HG03354 (cell line): ENCODE results near the gene USP27X.

Source experiments
- ATAC-seq: cut with Tn5 transposase; IDR thresholded peaks from one replicate; pipeline ENCODE4 v1.9.1; 2021; ENCODE audit warnings: mild to moderate bottlenecking; ENCODE audit not compliant: unreplicated experiment, poor library complexity, severe bottlenecking

Gene USP27X

GRCh38 chrX:49878834-49879655 lies at the start of gene USP27X:
USP27X (plus strand) TSS chrX:49879484; CDS start chrX:49880308, 824 bp downstream.
- peak; percentile 88 for ATAC-seq

DNA sequence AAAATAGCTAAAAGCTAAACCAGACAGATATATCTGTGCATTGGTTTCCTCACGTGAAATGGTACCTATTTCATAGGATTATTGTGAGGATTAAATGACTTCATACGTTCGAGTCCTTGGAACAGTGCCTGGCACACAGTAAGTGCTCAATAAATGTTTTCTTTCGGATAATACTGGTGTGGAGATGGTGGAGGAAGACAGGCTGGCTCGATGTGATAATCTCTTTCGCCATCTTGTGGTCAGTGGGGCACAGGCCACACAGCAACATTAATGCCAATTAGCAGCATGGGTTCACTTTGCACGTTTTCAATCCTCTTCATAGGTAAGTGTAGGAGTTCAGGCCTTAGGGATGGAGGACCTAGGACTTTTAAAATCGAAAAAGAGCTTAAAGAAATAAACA lies 40.9 kb upstream of the USP27X start:
- peak; percentile 60 for ATAC-seq

- ATAC-seq = peak; percentile 74
Measured at GRCh38 chrX:49840679-49841078, 38.6 kb upstream of the USP27X start.

DNA sequence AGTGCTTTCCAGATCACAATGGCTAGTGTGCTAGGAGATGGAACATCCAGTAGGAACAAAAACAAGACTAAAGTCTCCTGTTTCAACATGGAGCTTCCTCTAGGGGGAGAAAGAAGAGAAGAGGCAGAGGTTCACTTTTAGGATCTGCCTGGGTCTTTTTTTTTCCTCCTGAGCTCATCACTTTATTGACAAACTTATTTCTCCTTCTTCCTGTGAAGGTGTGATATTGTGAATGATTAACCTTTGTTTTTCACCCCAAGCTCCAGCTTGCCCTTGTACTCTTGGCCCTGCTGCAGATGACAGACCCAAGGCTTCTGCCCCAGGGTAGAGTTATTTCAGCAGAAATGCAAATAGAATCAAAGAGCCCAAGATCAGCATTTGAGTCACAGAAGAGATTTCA lies 36.7 kb upstream of the USP27X start:
- ATAC-seq = no peak

DNA sequence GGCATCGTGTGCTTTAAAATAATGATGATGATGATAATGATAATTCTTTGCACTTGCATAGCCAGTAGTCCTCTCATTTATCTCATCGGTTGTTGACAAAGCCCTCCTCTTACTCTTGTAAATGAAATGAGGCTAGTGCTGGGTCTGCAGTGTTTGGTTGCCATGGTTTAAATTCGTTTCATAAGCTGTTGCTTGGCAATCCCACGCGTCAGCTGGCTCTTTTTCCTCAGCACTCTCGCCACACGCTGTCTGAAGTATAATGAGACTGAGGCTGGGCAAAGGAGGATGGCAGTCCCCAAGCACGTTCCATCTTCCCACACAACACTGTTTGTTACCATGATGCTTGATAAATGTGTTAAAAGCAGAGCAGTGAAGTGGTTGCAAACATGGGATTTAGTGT lies 34.7 kb upstream of the USP27X start:
- no peak for ATAC-seq

DNA sequence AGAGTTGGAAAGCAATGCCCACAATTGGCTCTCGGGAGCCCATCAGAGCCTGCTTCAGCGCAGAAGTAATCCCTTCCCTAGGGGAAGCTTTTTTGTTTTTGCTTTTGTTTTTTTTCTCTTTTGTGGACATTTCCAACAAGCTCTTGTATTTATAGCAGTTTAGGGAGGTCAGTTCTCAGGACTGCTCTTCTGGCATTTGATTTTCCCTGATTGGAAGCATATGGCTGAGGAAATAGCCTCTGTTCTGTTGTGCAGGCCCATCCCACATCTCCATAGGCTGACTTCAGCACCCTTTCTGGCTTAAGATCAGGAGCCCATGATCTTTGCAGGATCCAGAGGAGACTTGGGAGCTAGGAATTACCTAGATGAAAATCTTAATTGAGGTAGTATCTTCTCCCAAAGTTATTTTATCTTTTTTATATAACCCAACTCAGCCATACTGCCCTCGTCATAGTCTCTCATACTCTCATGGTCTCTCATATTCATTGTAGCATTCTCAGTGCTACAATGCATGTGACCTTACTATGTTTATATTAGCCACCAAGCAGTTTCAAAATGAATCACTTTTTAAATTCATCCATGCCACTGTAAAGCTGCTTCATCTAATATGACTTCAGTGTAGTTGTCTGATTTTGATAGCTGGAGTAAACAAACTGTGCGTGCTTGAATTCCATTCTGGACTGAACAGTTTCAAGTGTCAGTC lies 33.4 kb upstream of the USP27X start:
- ATAC-seq = no peak

DNA sequence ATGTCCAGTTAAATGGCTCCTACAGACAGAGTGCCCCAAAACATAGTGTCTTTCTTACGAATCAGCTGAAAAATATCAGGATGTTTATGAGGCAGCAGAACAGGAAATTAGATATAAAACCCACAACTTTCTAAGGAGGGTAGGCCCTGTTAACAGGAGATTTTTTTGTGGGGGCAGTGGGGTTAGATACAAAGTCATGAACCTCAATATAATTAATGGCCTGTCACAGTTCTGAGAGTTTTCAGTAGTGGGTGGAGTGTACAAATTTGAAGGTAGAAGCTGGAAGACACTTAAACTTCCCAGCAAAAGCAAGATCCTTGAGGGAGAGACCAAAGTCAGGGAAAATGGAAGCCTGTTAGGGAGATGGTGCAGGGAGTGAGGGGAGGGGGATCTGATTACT lies 32.8 kb upstream of the USP27X start:
- ATAC-seq = no peak

DNA sequence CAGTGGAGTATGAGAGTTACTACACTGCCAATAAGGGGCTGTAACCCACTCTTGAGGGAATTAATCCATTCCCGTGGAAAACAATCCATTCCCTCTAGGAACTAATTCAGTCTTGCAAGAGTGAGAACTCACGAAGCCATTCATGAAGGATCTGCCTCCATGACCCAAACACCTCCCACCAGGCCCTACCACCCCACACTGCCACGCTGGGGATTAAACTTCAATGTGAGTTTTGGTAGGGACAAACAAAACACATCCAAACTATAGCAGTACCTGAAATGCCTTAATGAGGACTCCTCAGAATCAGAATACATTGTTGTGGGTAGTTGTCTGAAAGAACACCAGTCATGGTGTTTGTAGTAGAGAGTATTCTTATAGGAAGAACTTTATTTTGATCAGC lies 31.0 kb upstream of the USP27X start:
- ATAC-seq = no peak

- no peak for ATAC-seq
Measured at GRCh38 chrX:49850028-49850427, 29.3 kb upstream of the USP27X start.

DNA sequence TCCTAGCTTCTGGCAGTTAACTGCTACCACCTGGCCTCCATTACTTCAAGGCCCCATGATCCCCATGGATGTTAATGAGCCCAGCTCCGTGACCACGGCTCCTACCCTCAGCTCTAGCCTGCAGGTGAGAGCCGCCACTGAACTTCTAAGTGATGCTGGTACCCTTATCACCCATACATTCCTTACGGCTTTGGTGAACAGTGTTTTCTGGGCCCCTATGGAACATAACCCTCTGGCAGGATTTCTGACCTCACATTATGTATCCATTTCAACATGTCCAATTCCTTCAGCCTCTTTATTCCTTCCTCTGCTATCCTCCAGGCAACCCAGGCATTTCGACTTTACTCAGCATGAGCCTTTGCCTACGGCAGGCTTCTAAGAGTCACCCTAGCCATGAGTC lies 25.6 kb upstream of the USP27X start:
- no peak for ATAC-seq

- no peak for ATAC-seq
Measured at GRCh38 chrX:49856819-49857218, 22.5 kb upstream of the USP27X start.

DNA sequence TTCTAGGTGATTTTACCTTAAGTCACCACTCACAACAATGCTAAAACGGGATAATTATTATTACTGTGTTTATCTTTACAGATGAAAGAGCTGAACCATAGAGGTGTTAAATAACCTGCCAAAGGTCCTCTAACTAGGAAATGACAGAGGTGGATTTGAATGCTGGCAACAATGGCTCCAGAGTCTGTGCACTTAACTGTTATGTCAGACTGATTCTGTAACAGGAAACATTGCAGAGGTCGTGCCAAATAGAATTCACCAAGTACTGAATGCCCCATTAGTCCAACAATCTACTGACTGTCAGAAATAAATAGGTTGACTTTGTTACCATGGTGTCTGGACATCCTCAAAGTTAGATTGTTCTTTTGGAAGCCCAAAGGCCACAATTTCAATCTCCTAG lies 20.9 kb upstream of the USP27X start:
- no peak for ATAC-seq

GRCh38 chrX:49859491-49859890 lies 19.8 kb upstream of the USP27X start:
- ATAC-seq = no peak

- no peak for ATAC-seq
Measured at GRCh38 chrX:49860867-49861535, 18.3 kb upstream of the USP27X start.

- ATAC-seq = no peak
Measured at GRCh38 chrX:49862093-49862492, 17.2 kb upstream of the USP27X start.

DNA sequence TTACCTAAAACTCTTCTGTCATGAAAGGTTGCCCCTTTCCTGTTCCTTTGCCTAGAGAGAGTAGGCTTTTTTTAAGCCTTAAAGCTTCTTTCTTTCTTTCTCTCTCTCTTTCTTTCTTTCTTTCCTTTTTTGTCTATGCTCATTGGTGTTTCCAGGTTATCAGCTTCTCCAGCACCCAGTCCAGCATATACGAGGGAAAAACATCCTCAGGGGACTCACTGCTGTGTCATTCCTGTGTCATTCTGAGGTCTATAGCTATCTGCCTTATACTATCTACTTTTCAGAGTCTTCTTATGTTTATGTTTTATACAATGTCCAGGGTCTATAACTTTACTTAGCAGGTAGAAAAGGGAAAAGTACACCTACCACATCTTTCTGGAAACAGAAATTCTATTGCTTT lies 10.5 kb upstream of the USP27X start:
- ATAC-seq = no peak

DNA sequence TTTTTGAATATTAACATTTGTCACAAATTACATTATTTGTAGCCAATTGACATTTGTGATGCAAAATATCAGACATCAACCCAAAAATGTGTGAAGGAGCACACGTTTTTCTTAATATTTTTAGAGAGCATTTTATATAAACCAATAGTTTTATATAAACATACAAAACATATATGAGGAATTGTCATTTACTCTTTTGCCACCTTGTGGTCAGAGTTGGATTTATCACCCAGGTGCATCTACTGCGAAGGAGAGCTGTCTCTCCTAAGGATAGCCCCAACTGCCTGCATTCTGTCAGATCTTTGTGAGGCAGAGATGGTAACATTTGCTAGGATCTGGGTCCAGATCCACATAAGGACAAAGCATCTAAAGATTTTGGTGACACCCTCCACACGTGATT lies 2.5 kb upstream of the USP27X start:
- ATAC-seq = no peak

DNA sequence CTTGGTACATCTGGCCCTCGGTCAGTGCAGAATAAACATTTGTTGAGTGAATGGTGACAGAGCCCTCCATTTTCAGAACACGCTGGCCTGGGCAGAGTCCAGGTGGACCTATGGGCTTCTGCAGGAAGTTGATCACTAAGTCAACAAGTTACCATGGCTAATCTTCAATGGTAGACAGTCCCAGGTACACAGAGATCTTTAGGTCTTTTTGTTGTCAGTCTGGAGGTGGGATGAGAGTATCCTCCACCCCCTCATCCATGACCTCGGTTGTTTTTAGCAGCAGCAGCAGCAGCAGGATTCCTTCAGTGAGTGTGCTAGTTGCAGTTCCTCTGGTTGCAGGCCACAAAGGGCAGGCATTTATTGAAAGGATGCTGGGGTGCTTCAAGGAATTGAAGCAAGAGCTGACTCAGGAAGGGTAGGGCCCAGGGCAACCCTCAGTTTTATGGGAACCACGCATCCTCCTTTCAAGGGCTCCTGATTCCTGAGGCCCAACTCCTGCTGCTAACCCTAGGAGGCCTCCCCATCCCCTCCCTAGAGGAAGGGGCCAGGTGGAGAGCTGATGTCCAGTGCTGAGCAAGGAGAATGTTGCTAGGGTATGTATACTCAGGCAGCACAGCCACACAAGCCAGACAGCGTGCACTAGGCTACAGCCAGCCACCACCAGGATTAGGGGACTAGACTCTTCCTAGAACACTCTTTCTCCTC lies 1.7 kb upstream of the USP27X start:
- ATAC-seq = no peak

GRCh38 chrX:49878128-49878833 lies 1.0 kb upstream of the USP27X start:
- ATAC-seq = no peak
